HepG2 (cell line): ENCODE results near the gene RREB1. TPM values are rescaled to one million over a fixed set of nuclear protein-coding genes. Genes with fewer than 3 reads are reported as not detected.
A peak's percentile ranks its signal among the peaks of the same experiment; 100 is the strongest.

Experiments used
- ATAC-seq: fragments of 200-7000 bp; cut with Tn5 transposase; 3 replicates; pipeline ENCODE4 v1.9.1; 2020; ENCODE audit warnings: mild to moderate bottlenecking, moderate library complexity
- BruUV-seq: library from RNA; stranded (reverse); fragments of 400-500 nt; replicated peaks from 2 replicates; lab custom pipeline; 2021; lab: Mats Ljungman, UMichigan
- CTCF ChIA-PET: fragments of 300-600 bp; formaldehyde crosslinking; extraction: SDS; loops from one replicate; lab custom pipeline; 2021; ENCODE audit warnings: low total read pairs, inconsistent platforms, low intra/inter-chr PET ratio; lab: Yijun Ruan, JAX
- POLR2A ChIA-PET: fragments of 350-600 bp; sonication (Branson Sonifier 250); formaldehyde crosslinking; loops from one replicate; lab custom pipeline; 2020; ENCODE audit warnings: antibody characterized with exemption, inconsistent platforms; lab: Yijun Ruan, JAX
- DNase-seq: peaks from one replicate; pipeline ENCODE4 v3.0.0-alpha.2; 2015; ENCODE audit warnings: low spot score
- FAIRE-seq: peaks from 3 replicates; lab custom pipeline; 2011; peaks lifted over from hg19 to GRCh38; lab: Jason Lieb, UNC
- H2AFZ ChIP-seq: one replicate; pipeline ENCODE4 v1.6.1; 2011; ENCODE audit warnings: low read length, inconsistent platforms
- H3K27ac ChIP-seq: fragments of 300-600 bp; 3 replicates; pipeline ENCODE4 v1.8.0; 2011; ENCODE audit warnings: mixed run types, mild to moderate bottlenecking, mixed read lengths, low read length, inconsistent platforms; ENCODE audit not compliant: insufficient read depth; ENCODE audit errors: extremely low read length
- H3K27me3 ChIP-seq, 2 experiments: fragments of 200-600 bp in 1 of 2; 2 replicates in 1 of 2; 3 replicates in 1 of 2; pipeline versions ENCODE4 v1.6.0 to v1.8.0; 2011; ENCODE audit warnings: low read length in 2 of 2, mild to moderate bottlenecking in 2 of 2, moderate library complexity in 2 of 2, inconsistent platforms in 1 of 2; ENCODE audit not compliant: insufficient read depth in 2 of 2, control insufficient read depth in 1 of 2
- H3K36me3 ChIP-seq, 2 experiments: fragments of 200-600 bp in 1 of 2; replicated peaks in 1 of 2; 2 replicates in 1 of 2; 3 replicates in 1 of 2; pipeline versions ENCODE4 v1.5.1 to v1.8.0; 2011; ENCODE audit warnings: low read length in 2 of 2, inconsistent platforms in 1 of 2; ENCODE audit not compliant: insufficient read depth in 2 of 2, control insufficient read depth in 1 of 2
- H3K4me1 ChIP-seq: 2 replicates; pipeline ENCODE4 v1.5.1; 2012; ENCODE audit warnings: low read length, inconsistent platforms; ENCODE audit not compliant: insufficient read depth
- H3K4me2 ChIP-seq: 2 replicates; pipeline ENCODE4 v1.6.0; 2011; ENCODE audit warnings: low read depth, low read length, inconsistent platforms
- H3K4me3 ChIP-seq, 3 experiments: fragments of 200-600 bp in 1 of 3; sonication (generic), shearing (Covaris generic) in 1 of 3; replicated peaks in 1 of 3; 2 replicates each; pipeline ENCODE4 v1.5.1; 2011 to 2016; ENCODE audit warnings: low read length in 3 of 3, inconsistent platforms in 2 of 3, low read depth in 2 of 3, mild to moderate bottlenecking in 2 of 3, control low read depth in 1 of 3, mixed read lengths in 1 of 3; ENCODE audit not compliant: insufficient read depth in 1 of 3
- H3K79me2 ChIP-seq: one replicate; pipeline ENCODE4 v1.6.1; 2011; ENCODE audit warnings: low read length, inconsistent platforms; ENCODE audit not compliant: insufficient read depth
- H3K9ac ChIP-seq: 2 replicates; pipeline ENCODE4 v1.6.0; 2011; ENCODE audit warnings: mild to moderate bottlenecking, low read depth, low read length, inconsistent platforms; ENCODE audit not compliant: insufficient read depth
- H3K9me3 ChIP-seq: 2 replicates; pipeline ENCODE4 v1.5.1; 2012; ENCODE audit warnings: mild to moderate bottlenecking, low read length
- H4K20me1 ChIP-seq: 2 replicates; pipeline ENCODE4 v1.6.0; 2011; ENCODE audit warnings: inconsistent platforms, mild to moderate bottlenecking, low read length, moderate library complexity; ENCODE audit not compliant: insufficient read depth
- ETV6 ChIP-seq: sonication (generic); formaldehyde crosslinking; conservative IDR thresholded peaks from 2 replicates; pipeline ENCODE4 v1.4.0; 2020; ENCODE audit warnings: missing genetic modification reagents
- HOXD1 ChIP-seq: sonication (generic); formaldehyde crosslinking; IDR thresholded peaks from 2 replicates; pipeline ENCODE4 v1.5.0; 2020; ENCODE audit warnings: missing genetic modification reagents
- KLF9 ChIP-seq: IDR thresholded peaks from 2 replicates; pipeline ENCODE4 v1.6.1; 2016; ENCODE audit warnings: low read depth
- MTERF4 ChIP-seq: sonication (generic); formaldehyde crosslinking; IDR thresholded peaks from 2 replicates; pipeline ENCODE4 v1.8.0; 2023; ENCODE audit warnings: mild to moderate bottlenecking, missing genetic modification reagents
- POLR2AphosphoS5 ChIP-seq: IDR thresholded peaks from 2 replicates; pipeline ENCODE4 v1.6.1; 2012; ENCODE audit warnings: low read depth, low read length
- ZBTB46 ChIP-seq: sonication (generic); formaldehyde crosslinking; IDR thresholded peaks from 2 replicates; pipeline ENCODE4 v1.4.0; 2020; ENCODE audit warnings: mild to moderate bottlenecking, missing genetic modification reagents, borderline replicate concordance
- ZFY ChIP-seq: sonication (generic); formaldehyde crosslinking; IDR thresholded peaks from 2 replicates; pipeline ENCODE4 v1.4.0; 2020; ENCODE audit warnings: missing genetic modification reagents
- ZNF253 ChIP-seq: sonication (generic); formaldehyde crosslinking; IDR thresholded peaks from 2 replicates; pipeline ENCODE4 v1.8.0; 2022; ENCODE audit warnings: mild to moderate bottlenecking, missing genetic modification reagents, borderline replicate concordance
- ZNF547 ChIP-seq: sonication (generic); formaldehyde crosslinking; IDR thresholded peaks from 2 replicates; pipeline ENCODE4 v1.5.1; 2020; ENCODE audit warnings: mild to moderate bottlenecking, missing genetic modification reagents
- WGBS: methylation state at CpG from one replicate; pipeline ENCODE4 v1.1.6; 2017; ENCODE audit warnings: low lambda C conversion rate; 5-methylcytosine and 5-hydroxymethylcytosine counted together
- in situ Hi-C: cut with HindIII; loops from 2 replicates; pipeline ENCODE4 v1.10.0; 2017; ENCODE audit warnings: low pct_unique_long_range_greater_than_20kb; ENCODE audit not compliant: extremely low pct_ligation_motif_present
- intact Hi-C: fragments of 100-400 bp; cut with micrococcal nuclease; formaldehyde crosslinking; loops from one replicate; pipeline ENCODE4 v1.10.0; 2022; ENCODE audit not compliant: unreplicated experiment
- polyA plus RNA-seq, 8 experiments: library from polyadenylated mRNA; depleted of rRNA in 3 of 8; stranded (reverse) in 7 of 8; unstranded in 1 of 8; fragments of >200 nt; fragmentation: Illumina TruSeq in 4 of 8; extraction: Trizol in 4 of 8; gene quantifications; 2 replicates each; pipeline versions ENCODE4 v1.2.1 to v1.2.3, GENCODE V29; 2011 to 2016; ENCODE audit warnings: low read depth in 4 of 8, missing spikeins in 1 of 8, mixed read lengths in 1 of 8; ENCODE audit not compliant: insufficient read depth in 1 of 8
- total RNA-seq, 5 experiments: library from RNA; depleted of rRNA; stranded (reverse); fragments of >200 nt; fragmentation: Illumina TruSeq; extraction: Trizol; gene quantifications; 2 replicates each; pipeline ENCODE4 v1.2.3, GENCODE V29; 2016; ENCODE audit warnings: low read depth in 1 of 5
- TF ChIP-seq, protein P1 (sequence below): sonication (generic); formaldehyde crosslinking; IDR thresholded peaks from 2 replicates; pipeline ENCODE4 v1.4.0; 2020; ENCODE audit warnings: missing genetic modification reagents

The RREB1 gene
- total and polyA plus RNA-seq, 2 of the 13 experiments (the other 11 are each of a cell fraction or from before 2014, with no cell fraction given): 6.1 to 23.2 TPM

- intact Hi-C loops: no loop called here
- no TSS peak for BruUV-seq
- FAIRE-seq: no peak
Measured at GRCh38 chr6:7247828-7248227, 140.1 kb downstream of the RREB1 start.

GRCh38 chr6:7249391-7249790 is 141.6 kb downstream of the RREB1 start:
- H3K9me3 ChIP-seq: no peaks in the 10 kb centered on the region
- H3K4me1 ChIP-seq: no peaks in the 10 kb centered on the region
- TF ChIP-seq ETV6 (CRISPR knock-in tag): no peak
- no peak for TF ChIP-seq MTERF4 (CRISPR knock-in tag)
- TF ChIP-seq, protein P1, sequence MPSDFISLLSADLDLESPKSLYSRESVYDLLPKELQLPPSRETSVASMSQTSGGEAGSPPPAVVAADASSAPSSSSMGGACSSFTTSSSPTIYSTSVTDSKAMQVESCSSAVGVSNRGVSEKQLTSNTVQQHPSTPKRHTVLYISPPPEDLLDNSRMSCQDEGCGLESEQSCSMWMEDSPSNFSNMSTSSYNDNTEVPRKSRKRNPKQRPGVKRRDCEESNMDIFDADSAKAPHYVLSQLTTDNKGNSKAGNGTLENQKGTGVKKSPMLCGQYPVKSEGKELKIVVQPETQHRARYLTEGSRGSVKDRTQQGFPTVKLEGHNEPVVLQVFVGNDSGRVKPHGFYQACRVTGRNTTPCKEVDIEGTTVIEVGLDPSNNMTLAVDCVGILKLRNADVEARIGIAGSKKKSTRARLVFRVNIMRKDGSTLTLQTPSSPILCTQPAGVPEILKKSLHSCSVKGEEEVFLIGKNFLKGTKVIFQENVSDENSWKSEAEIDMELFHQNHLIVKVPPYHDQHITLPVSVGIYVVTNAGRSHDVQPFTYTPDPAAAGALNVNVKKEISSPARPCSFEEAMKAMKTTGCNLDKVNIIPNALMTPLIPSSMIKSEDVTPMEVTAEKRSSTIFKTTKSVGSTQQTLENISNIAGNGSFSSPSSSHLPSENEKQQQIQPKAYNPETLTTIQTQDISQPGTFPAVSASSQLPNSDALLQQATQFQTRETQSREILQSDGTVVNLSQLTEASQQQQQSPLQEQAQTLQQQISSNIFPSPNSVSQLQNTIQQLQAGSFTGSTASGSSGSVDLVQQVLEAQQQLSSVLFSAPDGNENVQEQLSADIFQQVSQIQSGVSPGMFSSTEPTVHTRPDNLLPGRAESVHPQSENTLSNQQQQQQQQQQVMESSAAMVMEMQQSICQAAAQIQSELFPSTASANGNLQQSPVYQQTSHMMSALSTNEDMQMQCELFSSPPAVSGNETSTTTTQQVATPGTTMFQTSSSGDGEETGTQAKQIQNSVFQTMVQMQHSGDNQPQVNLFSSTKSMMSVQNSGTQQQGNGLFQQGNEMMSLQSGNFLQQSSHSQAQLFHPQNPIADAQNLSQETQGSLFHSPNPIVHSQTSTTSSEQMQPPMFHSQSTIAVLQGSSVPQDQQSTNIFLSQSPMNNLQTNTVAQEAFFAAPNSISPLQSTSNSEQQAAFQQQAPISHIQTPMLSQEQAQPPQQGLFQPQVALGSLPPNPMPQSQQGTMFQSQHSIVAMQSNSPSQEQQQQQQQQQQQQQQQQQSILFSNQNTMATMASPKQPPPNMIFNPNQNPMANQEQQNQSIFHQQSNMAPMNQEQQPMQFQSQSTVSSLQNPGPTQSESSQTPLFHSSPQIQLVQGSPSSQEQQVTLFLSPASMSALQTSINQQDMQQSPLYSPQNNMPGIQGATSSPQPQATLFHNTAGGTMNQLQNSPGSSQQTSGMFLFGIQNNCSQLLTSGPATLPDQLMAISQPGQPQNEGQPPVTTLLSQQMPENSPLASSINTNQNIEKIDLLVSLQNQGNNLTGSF: no peak
- TF ChIP-seq ZFY (CRISPR knock-in tag): no peak
- TF ChIP-seq ZBTB46 (CRISPR knock-in tag): no peak
- TF ChIP-seq ZNF253 (CRISPR knock-in tag): no peak
- no peak for TF ChIP-seq HOXD1 (CRISPR knock-in tag)
- TF ChIP-seq ZNF547 (CRISPR knock-in tag): no peak
- TF ChIP-seq, all 625 proteins: peak for 0
- Histone ChIP-seq H3K79me2 (no peaks in the 10 kb centered on the region), H3K4me3 (no peak overlapping the region), H3K27ac (no peak overlapping the region), H2AFZ (no peak overlapping the region), H4K20me1 (no peaks in the 10 kb centered on the region), H3K4me2 (no peak overlapping the region), H3K36me3 (peaks cover 48 to 68% of the 10 kb centered on the region in 2 experiments), H3K27me3 (no peaks in the 10 kb centered on the region), H3K9ac (no peak overlapping the region)
- no peak for DNase-seq
- WGBS: 96% methylated on average over 2 of the region's 2 CpGs
- no TSS peak for BruUV-seq
- ChIA-PET CTCF (no interaction called here), POLR2A (interaction anchor here (0.9 kb wide), 1 partner anchor 10 kb away, joined by 3 read pairs; no protein-coding TSS in a partner anchor)
- intact Hi-C loops: no loop called here
- in situ Hi-C loops: no loop called here
- no peak for FAIRE-seq
- ATAC-seq: no peak

More at GRCh38 chr6:7247828-7248227, 140.1 kb downstream of the RREB1 start:
- no peak for TF ChIP-seq KLF9 (CRISPR knock-in tag)
- 0 out of 2 replicates have a peak, but pooled peaks have one; percentile 9 for TF ChIP-seq POLR2AphosphoS5
- TF ChIP-seq, all 625 proteins: peak for 1
- peaks cover 12% of the 10 kb centered on the region for H3K4me1 ChIP-seq
- ATAC-seq: peak; percentile 2; the same call in 2 of the 3 replicates
- no peak overlapping the region for H3K9ac ChIP-seq
- WGBS: 94% methylated on average over 13 of the region's 13 CpGs
- H3K36me3 ChIP-seq: peaks cover 51 to 70% of the 10 kb centered on the region in 2 experiments
- in situ Hi-C loops: no loop called here
- no peak overlapping the region for H3K27ac ChIP-seq
- no peaks in the 10 kb centered on the region for H3K27me3 ChIP-seq
- no peak overlapping the region for H2AFZ ChIP-seq
- H3K79me2 ChIP-seq: peaks cover 4% of the 10 kb centered on the region
- ChIA-PET POLR2A (no interaction called here), CTCF (no interaction called here)
- no peak overlapping the region for H3K4me2 ChIP-seq
- DNase-seq: no peak
- H4K20me1 ChIP-seq: no peaks in the 10 kb centered on the region
- H3K4me3 ChIP-seq: no peak overlapping the region
- H3K9me3 ChIP-seq: no peaks in the 10 kb centered on the region
